SKM-1 (cell line): ENCODE measurements around the gene LRP8.
"Not testable (repeated sequence)": the region's sequence is repeated elsewhere in the genome, so short reads cannot be mapped to it uniquely, and the experiment has no call there.

Source experiments
- DNase-seq: peaks from one replicate; lab custom pipeline; 2025; ENCODE audit not compliant: unreplicated experiment; lab: John Stamatoyannopoulos, UW

The LRP8 gene

GRCh38 chr1:53285969-53286760 is 41.7 kb downstream of the LRP8 start:
- no peak for DNase-seq

DNA sequence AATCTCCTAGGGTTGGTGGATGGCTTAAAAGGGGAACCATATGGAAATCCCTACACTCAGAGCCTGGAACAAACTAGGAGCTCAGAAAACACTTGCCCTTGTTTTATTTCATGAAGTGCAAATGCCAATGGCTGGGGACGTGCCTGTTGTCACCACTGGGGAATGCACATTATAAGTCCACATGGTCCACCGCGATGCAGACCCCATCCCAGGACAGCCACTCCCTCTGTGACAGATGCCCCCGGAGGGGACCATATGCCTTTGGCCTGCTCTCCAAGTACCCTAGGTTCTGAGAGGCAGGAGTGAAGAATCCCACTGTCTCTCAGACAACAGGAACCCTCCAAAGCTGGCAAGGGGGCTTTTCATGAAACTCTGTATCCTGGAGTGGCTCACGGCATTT is 42.3 kb downstream of the LRP8 start:
- no peak for DNase-seq

DNA sequence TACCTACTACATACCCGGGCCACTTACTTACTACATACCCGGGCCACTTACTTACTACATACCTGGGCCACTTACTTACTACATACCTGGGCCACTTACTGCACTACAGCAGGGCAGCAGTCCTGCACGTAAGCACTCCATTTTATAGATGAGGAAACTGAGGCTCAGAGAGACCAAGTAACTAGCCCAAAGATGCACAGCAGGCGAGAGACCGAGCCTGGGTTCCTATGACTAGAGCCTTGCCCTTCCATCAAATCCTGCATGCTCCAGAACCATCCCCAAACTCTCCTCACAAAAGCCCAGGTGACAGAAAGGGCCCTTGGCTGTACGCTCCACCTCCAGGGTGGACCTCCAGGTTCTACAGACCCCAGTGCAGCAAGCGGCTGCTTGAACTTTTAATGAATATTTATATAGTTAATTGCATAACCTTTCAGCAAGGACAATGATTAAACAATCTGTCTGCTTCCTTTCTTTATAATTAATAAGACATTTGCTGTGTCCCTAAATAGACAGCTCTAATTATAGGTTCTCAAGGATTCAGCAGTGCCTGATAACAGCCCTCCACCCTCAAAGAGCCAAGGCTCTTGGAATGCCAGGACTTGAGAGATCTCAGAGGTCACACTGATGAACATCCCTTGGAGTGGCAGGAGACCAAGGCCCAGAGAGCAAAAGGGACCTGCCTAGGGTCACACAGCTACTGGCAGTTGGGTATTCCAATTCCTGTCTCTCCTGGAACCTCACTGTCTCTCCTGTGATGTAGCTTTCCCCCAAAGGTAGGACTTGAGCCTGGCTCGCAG is 43.4 kb downstream of the LRP8 start:
- DNase-seq, result no peak

DNA sequence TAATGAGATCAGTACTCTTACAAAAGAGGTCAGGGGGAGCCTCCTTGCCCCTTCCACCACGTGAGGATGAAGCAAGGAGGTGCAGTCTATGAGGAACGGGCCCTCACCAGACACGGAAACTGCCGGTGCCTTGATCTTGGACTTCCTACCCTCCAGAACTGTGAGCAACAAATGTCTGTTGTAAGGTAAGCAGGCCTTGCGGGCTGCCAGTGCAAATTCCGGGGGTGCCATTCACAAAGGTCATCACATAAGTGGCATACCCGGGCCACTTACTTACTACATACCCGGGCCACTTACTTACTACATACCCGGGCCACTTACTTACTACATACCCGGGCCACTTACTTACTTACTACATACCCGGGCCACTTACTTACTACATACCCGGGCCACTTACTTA is 44.7 kb downstream of the LRP8 start:
- not testable (repeated sequence) for DNase-seq

DNA sequence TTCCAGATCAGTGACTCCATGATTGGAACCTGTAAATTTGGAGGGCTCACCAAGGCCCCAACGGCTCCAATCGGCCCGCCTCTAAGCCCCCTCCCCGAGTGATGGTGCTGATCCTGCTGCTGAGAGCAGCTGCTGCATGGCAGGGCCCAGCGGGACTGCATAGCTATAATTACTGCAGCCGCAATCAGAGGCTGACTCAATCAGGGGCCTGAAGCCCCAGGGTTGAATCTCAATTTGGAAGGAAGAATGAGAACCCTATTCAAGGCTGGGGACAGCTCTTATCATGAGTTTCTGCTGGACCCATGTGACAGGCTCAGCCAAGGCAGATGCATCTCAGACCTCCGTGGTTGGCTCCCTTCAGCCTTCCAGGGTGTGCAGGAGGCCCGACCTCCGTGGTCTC is 46.7 kb downstream of the LRP8 start:
- DNase-seq, result no peak

- no peak for DNase-seq
These were observed 47.4 kb downstream of the LRP8 start for GRCh38 chr1:53280496-53280895.

GRCh38 chr1:53279296-53280200 is 48.3 kb downstream of the LRP8 start:
- DNase-seq, result no peak

- DNase-seq, result no peak
These were observed 49.6 kb downstream of the LRP8 start for GRCh38 chr1:53278298-53278725.

DNA sequence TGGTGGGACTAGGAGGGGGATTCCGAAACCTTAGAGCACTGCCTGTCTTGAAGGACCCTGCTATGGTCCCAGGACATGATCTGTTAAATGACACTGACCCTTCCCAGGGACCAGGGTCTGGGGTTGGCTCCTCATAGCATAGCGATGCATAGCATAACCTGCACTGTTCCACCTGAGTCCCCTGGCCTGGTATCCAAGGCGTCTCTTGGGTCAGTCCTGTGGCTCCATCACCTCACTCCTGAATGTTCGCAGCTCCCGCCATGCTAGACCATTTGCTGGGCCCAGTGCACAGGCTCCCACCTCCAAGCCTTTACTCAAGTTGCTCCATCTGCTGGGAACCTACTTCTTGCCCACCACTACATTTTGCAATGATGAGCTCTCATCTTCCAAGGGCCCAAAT is 50.5 kb downstream of the LRP8 start:
- no peak for DNase-seq

GRCh38 chr1:53276902-53277281 is 51.0 kb downstream of the LRP8 start:
- DNase-seq, result no peak

GRCh38 chr1:53276153-53276901 is 51.5 kb downstream of the LRP8 start:
- DNase-seq, result no peak

- DNase-seq, result no peak
These were observed 52.3 kb downstream of the LRP8 start for GRCh38 chr1:53275566-53275965.

- DNase-seq, result no peak
These were observed 53.2 kb downstream of the LRP8 start for GRCh38 chr1:53274541-53275185.

DNA sequence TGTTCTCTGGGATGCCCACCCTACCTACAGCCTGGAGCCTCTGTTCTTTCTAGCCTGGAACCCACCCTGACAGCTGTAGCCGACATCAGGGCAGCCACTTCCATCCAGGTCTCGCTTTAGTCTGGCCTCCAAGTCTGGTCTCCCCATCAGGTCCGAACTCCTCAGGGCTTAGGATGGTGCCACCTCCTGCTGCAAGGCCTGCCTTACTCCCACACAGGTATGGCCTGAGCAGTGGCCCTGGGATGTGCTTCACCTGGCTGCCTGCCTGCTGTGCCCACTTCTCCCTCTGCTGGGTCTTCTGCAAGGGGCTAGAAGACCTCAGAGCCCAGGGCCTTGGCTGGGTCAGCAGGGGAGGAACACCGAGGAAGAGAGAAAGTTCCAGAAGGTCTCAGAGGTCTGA is 53.8 kb downstream of the LRP8 start:
- no peak for DNase-seq

- DNase-seq, result no peak
These were observed 54.3 kb downstream of the LRP8 start for GRCh38 chr1:53273526-53273925.

DNA sequence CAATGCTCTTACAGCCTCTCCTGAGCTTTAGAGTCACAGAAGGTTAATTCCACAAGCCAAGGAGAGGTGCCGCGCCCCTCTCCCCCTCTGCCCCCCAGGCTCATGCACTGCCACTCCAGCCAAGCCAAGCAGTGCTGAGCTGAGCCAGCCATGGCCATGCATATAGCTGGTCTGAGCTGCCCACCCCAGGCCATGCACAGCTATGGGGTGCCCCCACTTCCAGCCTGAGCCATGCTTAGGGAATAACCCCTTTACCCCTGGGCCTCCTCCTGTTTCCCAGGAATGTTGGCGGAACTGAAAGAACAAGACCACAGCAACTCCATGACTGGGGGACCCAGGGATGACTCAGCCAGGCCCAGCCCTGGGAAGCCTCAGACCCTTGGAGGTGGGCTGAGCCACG is 55.5 kb downstream of the LRP8 start:
- no peak for DNase-seq

- DNase-seq, result no peak
These were observed 56.3 kb downstream of the LRP8 start for GRCh38 chr1:53271446-53272090.

DNA sequence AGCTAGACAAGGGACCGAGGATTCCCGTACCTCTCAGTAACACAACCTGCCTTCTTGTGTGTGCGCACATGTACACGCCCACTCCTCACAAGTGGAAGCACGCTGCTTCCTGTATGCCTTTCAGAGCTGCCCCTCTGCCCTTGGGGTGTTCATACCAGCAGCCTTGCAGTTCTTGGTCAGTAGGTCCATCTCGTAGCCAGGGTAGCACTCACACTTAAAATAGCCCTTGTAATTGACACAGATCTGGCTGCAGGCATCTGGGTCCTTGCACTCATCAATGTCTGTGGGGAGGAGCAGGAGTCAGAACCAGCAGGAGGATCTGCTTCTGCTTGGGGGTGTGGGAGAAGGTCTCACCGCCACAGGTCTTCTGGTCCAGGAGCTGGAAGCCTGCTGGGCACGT is 57.0 kb downstream of the LRP8 start:
- DNase-seq, result no peak

- DNase-seq, result no peak
These were observed 57.8 kb downstream of the LRP8 start for GRCh38 chr1:53270107-53270506.

- DNase-seq, result no peak
These were observed 60.1 kb downstream of the LRP8 start for GRCh38 chr1:53267761-53268160.
